ENCODE results near the gene FBXO11.

The FBXO11 gene

GRCh38 chr2:47782671-47783485 is 123.4 kb downstream of the FBXO11 start, which contains the start of gene MSH6 (continued):
- TF ChIP-seq, protein P1, sequence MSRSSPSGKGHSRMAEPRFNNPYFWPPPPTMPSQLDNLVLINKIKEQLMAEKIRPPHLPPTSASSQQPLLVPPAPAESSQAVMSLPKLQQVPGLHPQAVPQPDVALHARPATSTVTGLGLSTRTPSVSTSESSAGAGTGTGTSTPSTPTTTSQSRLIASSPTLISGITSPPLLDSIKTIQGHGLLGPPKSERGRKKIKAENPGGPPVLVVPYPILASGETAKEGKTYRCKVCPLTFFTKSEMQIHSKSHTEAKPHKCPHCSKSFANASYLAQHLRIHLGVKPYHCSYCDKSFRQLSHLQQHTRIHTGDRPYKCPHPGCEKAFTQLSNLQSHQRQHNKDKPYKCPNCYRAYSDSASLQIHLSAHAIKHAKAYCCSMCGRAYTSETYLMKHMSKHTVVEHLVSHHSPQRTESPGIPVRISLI (tag by site-specific recombination; IDR thresholded peaks at IDR 0.05) = no peak
- TF ChIP-seq ZNF24 (tag by site-specific recombination; IDR thresholded peaks at IDR 0.05) = no peak
- no peak for TF ChIP-seq ZNF132 (tag by site-specific recombination; IDR thresholded peaks at IDR 0.05; ENCODE audit: borderline replicate concordance)
- TF ChIP-seq BCL6B (tag by site-specific recombination; IDR thresholded peaks at IDR 0.05) = no peak
- TF ChIP-seq MYNN (tag by site-specific recombination; IDR thresholded peaks at IDR 0.05; ENCODE audit: borderline replicate concordance) = no peak
- TF ChIP-seq ZNF416 (tag by site-specific recombination; IDR thresholded peaks at IDR 0.05) = no peak
- TF ChIP-seq FEZF1 (tag by site-specific recombination; IDR thresholded peaks at IDR 0.05) = no peak
- TF ChIP-seq, protein P2, sequence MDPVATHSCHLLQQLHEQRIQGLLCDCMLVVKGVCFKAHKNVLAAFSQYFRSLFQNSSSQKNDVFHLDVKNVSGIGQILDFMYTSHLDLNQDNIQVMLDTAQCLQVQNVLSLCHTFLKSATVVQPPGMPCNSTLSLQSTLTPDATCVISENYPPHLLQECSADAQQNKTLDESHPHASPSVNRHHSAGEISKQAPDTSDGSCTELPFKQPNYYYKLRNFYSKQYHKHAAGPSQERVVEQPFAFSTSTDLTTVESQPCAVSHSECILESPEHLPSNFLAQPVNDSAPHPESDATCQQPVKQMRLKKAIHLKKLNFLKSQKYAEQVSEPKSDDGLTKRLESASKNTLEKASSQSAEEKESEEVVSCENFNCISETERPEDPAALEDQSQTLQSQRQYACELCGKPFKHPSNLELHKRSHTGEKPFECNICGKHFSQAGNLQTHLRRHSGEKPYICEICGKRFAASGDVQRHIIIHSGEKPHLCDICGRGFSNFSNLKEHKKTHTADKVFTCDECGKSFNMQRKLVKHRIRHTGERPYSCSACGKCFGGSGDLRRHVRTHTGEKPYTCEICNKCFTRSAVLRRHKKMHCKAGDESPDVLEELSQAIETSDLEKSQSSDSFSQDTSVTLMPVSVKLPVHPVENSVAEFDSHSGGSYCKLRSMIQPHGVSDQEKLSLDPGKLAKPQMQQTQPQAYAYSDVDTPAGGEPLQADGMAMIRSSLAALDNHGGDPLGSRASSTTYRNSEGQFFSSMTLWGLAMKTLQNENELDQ (tag by site-specific recombination; IDR thresholded peaks at IDR 0.05; ENCODE audit: low read depth) = no peak
- TF ChIP-seq ZNF521 (tag by site-specific recombination; IDR thresholded peaks at IDR 0.05) = no peak
- TF ChIP-seq TRIM28 (IDR thresholded peaks at IDR 0.05; ENCODE audit: borderline replicate concordance, low read length) = no peak
- TF ChIP-seq, protein P3, sequence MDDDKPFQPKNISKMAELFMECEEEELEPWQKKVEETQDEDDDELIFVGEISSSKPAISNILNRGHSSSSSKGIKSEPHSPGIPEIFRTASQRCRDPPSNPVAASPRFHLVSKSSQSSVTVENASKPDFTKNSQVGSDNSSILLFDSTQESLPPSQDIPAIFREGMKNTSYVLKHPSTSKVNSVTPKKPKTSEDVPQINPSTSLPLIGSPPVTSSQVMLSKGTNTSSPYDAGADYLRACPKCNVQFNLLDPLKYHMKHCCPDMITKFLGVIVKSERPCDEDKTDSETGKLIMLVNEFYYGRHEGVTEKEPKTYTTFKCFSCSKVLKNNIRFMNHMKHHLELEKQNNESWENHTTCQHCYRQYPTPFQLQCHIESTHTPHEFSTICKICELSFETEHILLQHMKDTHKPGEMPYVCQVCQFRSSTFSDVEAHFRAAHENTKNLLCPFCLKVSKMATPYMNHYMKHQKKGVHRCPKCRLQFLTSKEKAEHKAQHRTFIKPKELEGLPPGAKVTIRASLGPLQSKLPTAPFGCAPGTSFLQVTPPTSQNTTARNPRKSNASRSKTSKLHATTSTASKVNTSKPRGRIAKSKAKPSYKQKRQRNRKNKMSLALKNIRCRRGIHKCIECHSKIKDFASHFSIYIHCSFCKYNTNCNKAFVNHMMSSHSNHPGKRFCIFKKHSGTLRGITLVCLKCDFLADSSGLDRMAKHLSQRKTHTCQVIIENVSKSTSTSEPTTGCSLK (tag by site-specific recombination; IDR thresholded peaks at IDR 0.05) = no peak
- TF ChIP-seq ZNF354C (tag by site-specific recombination; IDR thresholded peaks at IDR 0.05; ENCODE audit: borderline replicate concordance, low read depth) = no peak
- TF ChIP-seq ZNF423 (tag by site-specific recombination; IDR thresholded peaks at IDR 0.05) = no peak
- TF ChIP-seq ZIC2 (tag by site-specific recombination; IDR thresholded peaks at IDR 0.05) = peak; percentile 71
- no peak for TF ChIP-seq AEBP2 (tag by site-specific recombination; IDR thresholded peaks at IDR 0.05; ENCODE audit: borderline replicate concordance)
- no peak for TF ChIP-seq ZNF169 (tag by site-specific recombination; IDR thresholded peaks at IDR 0.05)
- no peak for TF ChIP-seq EGR2 (tag by site-specific recombination; IDR thresholded peaks at IDR 0.05; ENCODE audit: low read depth)
- no peak for TF ChIP-seq ZNF529 (tag by site-specific recombination; IDR thresholded peaks at IDR 0.05; ENCODE audit: insufficient replicate concordance)
- TF ChIP-seq ZNF514 (tag by site-specific recombination; IDR thresholded peaks at IDR 0.05) = no peak
- TF ChIP-seq ZNF785 (tag by site-specific recombination; IDR thresholded peaks at IDR 0.05) = no peak
- peak; percentile 67; the same call in 1 of the 2 replicates for TF ChIP-seq ZFP69B (tag by site-specific recombination; IDR thresholded peaks at IDR 0.05)
- TF ChIP-seq, protein P4, sequence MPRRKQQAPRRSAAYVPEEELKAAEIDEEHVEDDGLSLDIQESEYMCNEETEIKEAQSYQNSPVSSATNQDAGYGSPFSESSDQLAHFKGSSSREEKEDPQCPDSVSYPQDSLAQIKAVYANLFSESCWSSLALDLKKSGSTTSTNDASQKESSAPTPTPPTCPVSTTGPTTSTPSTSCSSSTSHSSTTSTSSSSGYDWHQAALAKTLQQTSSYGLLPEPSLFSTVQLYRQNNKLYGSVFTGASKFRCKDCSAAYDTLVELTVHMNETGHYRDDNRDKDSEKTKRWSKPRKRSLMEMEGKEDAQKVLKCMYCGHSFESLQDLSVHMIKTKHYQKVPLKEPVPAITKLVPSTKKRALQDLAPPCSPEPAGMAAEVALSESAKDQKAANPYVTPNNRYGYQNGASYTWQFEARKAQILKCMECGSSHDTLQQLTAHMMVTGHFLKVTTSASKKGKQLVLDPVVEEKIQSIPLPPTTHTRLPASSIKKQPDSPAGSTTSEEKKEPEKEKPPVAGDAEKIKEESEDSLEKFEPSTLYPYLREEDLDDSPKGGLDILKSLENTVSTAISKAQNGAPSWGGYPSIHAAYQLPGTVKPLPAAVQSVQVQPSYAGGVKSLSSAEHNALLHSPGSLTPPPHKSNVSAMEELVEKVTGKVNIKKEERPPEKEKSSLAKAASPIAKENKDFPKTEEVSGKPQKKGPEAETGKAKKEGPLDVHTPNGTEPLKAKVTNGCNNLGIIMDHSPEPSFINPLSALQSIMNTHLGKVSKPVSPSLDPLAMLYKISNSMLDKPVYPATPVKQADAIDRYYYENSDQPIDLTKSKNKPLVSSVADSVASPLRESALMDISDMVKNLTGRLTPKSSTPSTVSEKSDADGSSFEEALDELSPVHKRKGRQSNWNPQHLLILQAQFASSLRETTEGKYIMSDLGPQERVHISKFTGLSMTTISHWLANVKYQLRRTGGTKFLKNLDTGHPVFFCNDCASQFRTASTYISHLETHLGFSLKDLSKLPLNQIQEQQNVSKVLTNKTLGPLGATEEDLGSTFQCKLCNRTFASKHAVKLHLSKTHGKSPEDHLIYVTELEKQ (tag by site-specific recombination; IDR thresholded peaks at IDR 0.05; ENCODE audit: borderline replicate concordance) = no peak
- TF ChIP-seq ZNF707 (tag by site-specific recombination; IDR thresholded peaks at IDR 0.05) = no peak
- TF ChIP-seq ZNF624 (tag by site-specific recombination; IDR thresholded peaks at IDR 0.05) = no peak
- 0 out of 2 replicates have a peak, but pooled peaks have one; percentile 19 for TF ChIP-seq OSR2 (tag by site-specific recombination; IDR thresholded peaks at IDR 0.05)
- no peak for TF ChIP-seq BCL11A (tag by site-specific recombination; IDR thresholded peaks at IDR 0.05; ENCODE audit: low read depth)
